Astrocyte (in vitro differentiated cells and primary cell): ENCODE results near the gene MROH8. TPM values are rescaled to one million over a fixed set of nuclear protein-coding genes. Genes with fewer than 3 reads are reported as not detected.
"Not testable (repeated sequence)": the region's sequence is repeated elsewhere in the genome, so short reads cannot be mapped to it uniquely, and the experiment has no call there.

Experiments
- DNase-seq: peaks from one replicate; pipeline ENCODE4 v3.0.0-alpha.2; 2010; ENCODE audit warnings: low read depth
- FAIRE-seq: peaks from 2 replicates; lab custom pipeline; 2011; peaks lifted over from hg19 to GRCh38; lab: Jason Lieb, UNC
- H2AFZ ChIP-seq: 2 replicates; pipeline ENCODE4 v1.6.0; 2012; ENCODE audit warnings: low read depth, low read length, inconsistent platforms
- H3K27ac ChIP-seq: 2 replicates; pipeline ENCODE4 v1.5.1; 2011; ENCODE audit warnings: low read depth, low read length, inconsistent platforms
- H3K27me3 ChIP-seq: 2 replicates; pipeline ENCODE4 v1.6.0; 2011; ENCODE audit warnings: low read length, inconsistent platforms; ENCODE audit not compliant: insufficient read depth
- H3K36me3 ChIP-seq: 2 replicates; pipeline ENCODE4 v1.5.1; 2011; ENCODE audit warnings: low read length, inconsistent platforms; ENCODE audit not compliant: insufficient read depth
- H3K4me1 ChIP-seq: 2 replicates; pipeline ENCODE4 v1.5.1; 2011; ENCODE audit warnings: low read length, inconsistent platforms; ENCODE audit not compliant: insufficient read depth
- H3K4me2 ChIP-seq: 2 replicates; pipeline ENCODE4 v1.6.0; 2012; ENCODE audit warnings: low read length, inconsistent platforms
- H3K4me3 ChIP-seq: 2 replicates; pipeline ENCODE4 v1.5.1; 2011; ENCODE audit warnings: low read depth, mild to moderate bottlenecking, low read length, inconsistent platforms; ENCODE audit not compliant: insufficient read depth
- H3K79me2 ChIP-seq: 2 replicates; pipeline ENCODE4 v1.6.0; 2012; ENCODE audit warnings: mild to moderate bottlenecking, low read length, inconsistent platforms; ENCODE audit not compliant: insufficient read depth
- H3K9ac ChIP-seq: 2 replicates; pipeline ENCODE4 v1.6.0; 2012; ENCODE audit warnings: mild to moderate bottlenecking, low read length, inconsistent platforms
- H3K9me3 ChIP-seq: 2 replicates; pipeline ENCODE4 v1.5.1; 2012; ENCODE audit warnings: low read depth, mild to moderate bottlenecking, low read length, inconsistent platforms; ENCODE audit not compliant: insufficient read depth
- H4K20me1 ChIP-seq: 2 replicates; pipeline ENCODE4 v1.6.0; 2012; ENCODE audit warnings: low read length, inconsistent platforms; ENCODE audit not compliant: insufficient read depth
- H3K27ac Mint-ChIP-seq: one replicate; pipeline ENCODE4 v1.8.0; 2021; ENCODE audit warnings: mild to moderate bottlenecking, mixed read lengths; ENCODE audit not compliant: unreplicated experiment
- H3K27me3 Mint-ChIP-seq: one replicate; pipeline ENCODE4 v1.8.0; 2021; ENCODE audit warnings: low read depth, mixed read lengths; ENCODE audit not compliant: unreplicated experiment
- H3K36me3 Mint-ChIP-seq: one replicate; pipeline ENCODE4 v1.8.0; 2021; ENCODE audit warnings: low read depth, mixed read lengths; ENCODE audit not compliant: unreplicated experiment
- H3K4me1 Mint-ChIP-seq: one replicate; pipeline ENCODE4 v1.8.0; 2021; ENCODE audit warnings: low read depth, mixed read lengths; ENCODE audit not compliant: unreplicated experiment
- H3K4me3 Mint-ChIP-seq: one replicate; pipeline ENCODE4 v1.8.0; 2021; ENCODE audit warnings: mild to moderate bottlenecking, moderate library complexity, mixed read lengths; ENCODE audit not compliant: unreplicated experiment
- H3K9me3 Mint-ChIP-seq: one replicate; pipeline ENCODE4 v1.8.0; 2021; ENCODE audit warnings: mild to moderate bottlenecking, mixed read lengths; ENCODE audit not compliant: unreplicated experiment
- CTCF ChIP-seq: IDR thresholded peaks from 2 replicates; pipeline ENCODE4 v1.5.1; 2011; ENCODE audit warnings: low read depth, mild to moderate bottlenecking, inconsistent platforms, low read length, moderate library complexity; ENCODE audit not compliant: insufficient read depth
- EZH2 ChIP-seq: IDR thresholded peaks from 2 replicates; pipeline ENCODE4 v1.6.1; 2012; ENCODE audit warnings: mild to moderate bottlenecking, low read length, inconsistent platforms; ENCODE audit not compliant: insufficient read depth
- total RNA-seq: library from RNA; stranded (reverse); gene quantifications from 2 replicates; pipeline ENCODE4 v1.2.1, GENCODE V29; 2021

The MROH8 gene
- total RNA-seq, 1 donor from 2014 or later = 1.3 TPM

GRCh38 chr20:37152284-37152683 lies 27.1 kb downstream of the MROH8 start:
- no peaks in the 10 kb centered on the region for H3K36me3 Mint-ChIP-seq
- no peak overlapping the region for H2AFZ ChIP-seq
- no peak overlapping the region for H3K27ac ChIP-seq
- no peaks in the 10 kb centered on the region for H3K4me1 Mint-ChIP-seq
- TF ChIP-seq EZH2 (no peak), CTCF (no peak)
- no peak overlapping the region for H3K27ac Mint-ChIP-seq
- H3K27me3 Mint-ChIP-seq = no peaks in the 10 kb centered on the region
- no peaks in the 10 kb centered on the region for H3K9me3 ChIP-seq
- H4K20me1 ChIP-seq = no peaks in the 10 kb centered on the region
- no peak overlapping the region for H3K4me3 Mint-ChIP-seq
- H3K4me2 ChIP-seq = no peak overlapping the region
- no peaks in the 10 kb centered on the region for H3K4me1 ChIP-seq
- no peak for FAIRE-seq
- H3K36me3 ChIP-seq = no peaks in the 10 kb centered on the region
- H3K9me3 Mint-ChIP-seq = no peaks in the 10 kb centered on the region
- H3K9ac ChIP-seq = no peak overlapping the region
- H3K27me3 ChIP-seq = no peaks in the 10 kb centered on the region
- H3K79me2 ChIP-seq = no peaks in the 10 kb centered on the region
- no peak for DNase-seq
- H3K4me3 ChIP-seq = no peak overlapping the region

GRCh38 chr20:37151529-37151928 lies 27.8 kb downstream of the MROH8 start:
- TF ChIP-seq CTCF (no peak), EZH2 (no peak)
- H3K4me1 Mint-ChIP-seq = no peaks in the 10 kb centered on the region
- Histone ChIP-seq H3K9me3 (no peaks in the 10 kb centered on the region), H4K20me1 (no peaks in the 10 kb centered on the region), H3K36me3 (no peaks in the 10 kb centered on the region), H3K4me2 (no peak overlapping the region), H3K79me2 (no peaks in the 10 kb centered on the region), H3K9ac (no peak overlapping the region), H3K4me3 (no peak overlapping the region), H3K27ac (no peak overlapping the region), H2AFZ (no peak overlapping the region), H3K27me3 (no peaks in the 10 kb centered on the region), H3K4me1 (no peaks in the 10 kb centered on the region)
- FAIRE-seq = no peak
- DNase-seq = no peak
- H3K27me3 Mint-ChIP-seq = no peaks in the 10 kb centered on the region
- H3K4me3 Mint-ChIP-seq = no peak overlapping the region
- H3K27ac Mint-ChIP-seq = no peak overlapping the region
- H3K9me3 Mint-ChIP-seq = no peaks in the 10 kb centered on the region
- H3K36me3 Mint-ChIP-seq = no peaks in the 10 kb centered on the region

- not testable (repeated sequence) for H3K4me3 Mint-ChIP-seq, DNase-seq, H4K20me1 ChIP-seq, H3K79me2 ChIP-seq, H3K4me2 ChIP-seq, H3K27me3 Mint-ChIP-seq, H3K9ac ChIP-seq, H3K27ac ChIP-seq, H3K4me3 ChIP-seq, H2AFZ ChIP-seq, H3K4me1 ChIP-seq, H3K36me3 ChIP-seq, FAIRE-seq, H3K27ac Mint-ChIP-seq, H3K9me3 Mint-ChIP-seq, H3K4me1 Mint-ChIP-seq, H3K36me3 Mint-ChIP-seq, H3K27me3 ChIP-seq, H3K9me3 ChIP-seq
These were observed 28.5 kb downstream of the MROH8 start for GRCh38 chr20:37150864-37151263.
